Measurements from ENCODE around the gene LDLRAD3. TPM values are rescaled to one million over a fixed set of nuclear protein-coding genes. Genes with fewer than 3 reads are reported as not detected.

LDLRAD3 gene
- total RNA-seq, 4 donors from 2014 or later: 0.37 to 43.2 (median 3.7) TPM

DNA sequence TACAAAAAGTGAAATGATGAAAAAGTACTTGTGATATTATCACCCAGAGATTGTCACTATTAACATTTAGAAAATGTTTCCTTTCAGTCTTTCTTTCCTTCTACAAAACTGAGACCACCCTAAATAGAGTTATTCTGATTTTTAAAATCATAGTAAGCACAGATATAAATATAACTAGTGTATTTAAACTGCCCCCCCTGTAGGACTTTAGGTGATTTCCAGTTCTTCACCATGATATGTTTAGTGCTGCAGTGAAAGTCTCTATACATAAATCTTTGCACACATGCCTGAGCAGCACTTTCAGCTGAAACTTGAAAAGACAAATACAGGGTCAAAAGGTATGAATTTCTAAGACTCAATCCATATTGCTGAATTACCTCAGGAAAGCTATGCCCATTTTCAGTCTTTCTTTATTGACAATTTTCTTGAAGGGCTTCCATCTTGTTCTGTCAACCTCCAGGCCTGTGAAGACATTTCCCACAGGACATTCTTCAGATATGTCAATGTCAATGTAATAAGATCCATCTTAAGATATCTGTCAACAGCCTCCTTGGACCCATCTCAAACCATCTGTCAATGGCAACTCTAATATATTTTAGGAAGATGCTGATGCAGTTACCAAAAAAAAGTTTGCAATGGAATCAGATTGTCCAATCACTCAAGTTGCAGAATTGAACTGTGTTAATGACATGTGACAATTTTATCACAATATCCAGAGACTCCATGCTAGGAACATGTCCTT is 30.8 kb upstream of the LDLRAD3 start:
- Histone ChIP-seq H3K9me3 (no peaks in the 10 kb centered on the region), H3K4me1 (peaks cover 0 to 6% (median 2%) of the 10 kb centered on the region in 4 donors)

DNA sequence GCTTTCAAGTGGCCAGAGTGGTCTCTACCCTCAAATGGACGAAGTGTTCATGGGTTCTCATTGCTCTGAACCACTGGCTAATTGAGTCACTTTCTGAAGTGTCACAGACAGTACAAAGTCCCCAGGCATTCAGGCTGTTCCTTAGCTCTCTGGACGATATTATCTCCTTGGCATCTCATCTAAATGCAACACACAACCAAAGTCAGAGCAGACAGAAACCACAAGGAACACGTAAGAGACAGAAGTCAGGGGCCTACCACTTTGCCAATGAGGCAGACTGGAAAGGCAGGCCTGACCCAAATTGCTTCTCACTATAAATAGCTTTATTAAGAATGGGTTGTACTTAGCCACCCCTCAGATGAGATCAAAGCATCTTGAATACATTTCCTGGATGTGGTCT is 29.0 kb upstream of the LDLRAD3 start:
- 82 to 100% methylated on average over 1 to 3 of the region's 3 CpGs for WGBS, 2 donors (ENCODE audit: low coverage in 1 of 2)
- no peak overlapping the region for H3K27ac ChIP-seq

More for the DNA sequence above, 30.8 kb upstream of the LDLRAD3 start:
- in situ Hi-C loops (cut with MboI; ENCODE audit: low pct_ligation_motif_present in 1 of 4, low pct_unique_long_range_greater_than_20kb in 1 of 4, low sequenced_read_pairs in 3 of 4) (no loop called here), intact Hi-C loops (cut with DNase I; ENCODE audit: low total_unique reads) (no loop called here)
- no peaks in the 10 kb centered on the region for H3K36me3 ChIP-seq
- TF ChIP-seq POLR2AphosphoS5 (IDR thresholded peaks at IDR 0.05) (no peak), POLR2A (IDR thresholded peaks at IDR 0.05) (no peak), EP300 (IDR thresholded peaks at IDR 0.05; ENCODE audit: low read depth) (no peak)
- TF ChIP-seq, protein P1, sequence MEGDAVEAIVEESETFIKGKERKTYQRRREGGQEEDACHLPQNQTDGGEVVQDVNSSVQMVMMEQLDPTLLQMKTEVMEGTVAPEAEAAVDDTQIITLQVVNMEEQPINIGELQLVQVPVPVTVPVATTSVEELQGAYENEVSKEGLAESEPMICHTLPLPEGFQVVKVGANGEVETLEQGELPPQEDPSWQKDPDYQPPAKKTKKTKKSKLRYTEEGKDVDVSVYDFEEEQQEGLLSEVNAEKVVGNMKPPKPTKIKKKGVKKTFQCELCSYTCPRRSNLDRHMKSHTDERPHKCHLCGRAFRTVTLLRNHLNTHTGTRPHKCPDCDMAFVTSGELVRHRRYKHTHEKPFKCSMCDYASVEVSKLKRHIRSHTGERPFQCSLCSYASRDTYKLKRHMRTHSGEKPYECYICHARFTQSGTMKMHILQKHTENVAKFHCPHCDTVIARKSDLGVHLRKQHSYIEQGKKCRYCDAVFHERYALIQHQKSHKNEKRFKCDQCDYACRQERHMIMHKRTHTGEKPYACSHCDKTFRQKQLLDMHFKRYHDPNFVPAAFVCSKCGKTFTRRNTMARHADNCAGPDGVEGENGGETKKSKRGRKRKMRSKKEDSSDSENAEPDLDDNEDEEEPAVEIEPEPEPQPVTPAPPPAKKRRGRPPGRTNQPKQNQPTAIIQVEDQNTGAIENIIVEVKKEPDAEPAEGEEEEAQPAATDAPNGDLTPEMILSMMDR (IDR thresholded peaks at IDR 0.05): no peak
- peaks cover 7% of the 10 kb centered on the region for H3K27me3 ChIP-seq
- DNase-seq: no peak
- H3K27ac ChIP-seq: no peak overlapping the region
- H3K4me3 ChIP-seq: no peak overlapping the region

DNA sequence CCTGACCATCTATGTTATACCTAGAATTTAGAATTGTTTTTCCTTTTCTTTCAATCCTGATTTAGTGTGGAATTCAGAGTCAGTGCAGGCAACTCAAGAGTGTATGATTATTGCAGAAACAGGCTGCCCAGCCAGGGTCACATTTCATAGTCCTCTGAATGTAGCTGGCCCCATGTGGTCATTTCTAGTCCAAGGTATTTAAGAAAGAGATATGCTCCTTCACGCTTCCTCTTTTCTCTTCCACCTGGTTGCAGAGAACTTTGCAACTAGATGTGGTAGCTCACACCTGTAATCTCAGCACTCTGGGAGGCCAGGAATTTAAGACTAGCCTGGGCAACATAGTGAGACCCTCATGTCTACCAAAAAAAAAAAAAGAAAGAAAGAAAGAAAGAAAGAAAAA is 27.6 kb upstream of the LDLRAD3 start:
- intact Hi-C loops (cut with DNase I; ENCODE audit: low total_unique reads) (no loop called here), in situ Hi-C loops (cut with MboI; ENCODE audit: low pct_ligation_motif_present in 1 of 4, low pct_unique_long_range_greater_than_20kb in 1 of 4, low sequenced_read_pairs in 3 of 4) (no loop called here)
- DNase-seq: no peak
- no peak overlapping the region for H3K27ac ChIP-seq
- no peaks in the 10 kb centered on the region for H3K36me3 ChIP-seq
- no peak overlapping the region for H3K4me3 ChIP-seq
- peaks cover 7% of the 10 kb centered on the region for H3K27me3 ChIP-seq
- no peaks in the 10 kb centered on the region for H3K4me1 ChIP-seq
- WGBS, 2 donors (ENCODE audit: low coverage in 1 of 2): 87% methylated on average over 1 of the region's 1 CpG; no CpG with 5 or more reads in 1 of the 2 donors
- TF ChIP-seq, protein P1 (IDR thresholded peaks at IDR 0.05): no peak
- TF ChIP-seq POLR2A (IDR thresholded peaks at IDR 0.05) (no peak), EP300 (IDR thresholded peaks at IDR 0.05; ENCODE audit: low read depth) (no peak), POLR2AphosphoS5 (IDR thresholded peaks at IDR 0.05) (no peak)
- H3K9me3 ChIP-seq: no peaks in the 10 kb centered on the region

More for the DNA sequence above, 29.0 kb upstream of the LDLRAD3 start:
- H3K4me1 ChIP-seq: no peaks in the 10 kb centered on the region
- H3K36me3 ChIP-seq: no peaks in the 10 kb centered on the region
- TF ChIP-seq POLR2A (IDR thresholded peaks at IDR 0.05): no peak
- TF ChIP-seq, protein P1 (IDR thresholded peaks at IDR 0.05): no peak
- no peak for TF ChIP-seq POLR2AphosphoS5 (IDR thresholded peaks at IDR 0.05)
- H3K9me3 ChIP-seq: no peaks in the 10 kb centered on the region
- intact Hi-C loops (cut with DNase I; ENCODE audit: low total_unique reads): no loop called here
- peaks cover 7% of the 10 kb centered on the region for H3K27me3 ChIP-seq
- in situ Hi-C loops (cut with MboI; ENCODE audit: low pct_ligation_motif_present in 1 of 4, low pct_unique_long_range_greater_than_20kb in 1 of 4, low sequenced_read_pairs in 3 of 4): no loop called here
- H3K4me3 ChIP-seq: no peak overlapping the region
- no peak for DNase-seq

DNA sequence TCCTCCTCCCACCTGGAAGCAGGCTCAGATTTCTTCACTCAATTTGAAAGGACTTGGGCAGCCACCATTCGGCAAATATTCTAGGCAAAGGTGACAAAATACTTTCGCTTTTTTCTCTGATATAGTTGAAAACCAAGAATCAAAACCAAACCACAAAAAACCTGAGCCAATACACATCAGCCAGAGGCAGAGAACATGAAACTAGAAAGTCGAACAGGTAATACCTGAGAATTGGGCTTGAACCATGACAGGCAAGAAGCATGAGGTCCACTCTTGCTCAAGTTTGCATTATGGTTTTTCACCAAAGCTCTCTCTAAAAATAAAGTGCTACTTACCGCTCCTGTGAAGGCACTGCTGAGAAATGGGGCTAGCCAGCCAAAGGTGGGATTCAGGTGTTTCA is 26.2 kb upstream of the LDLRAD3 start:
- TF ChIP-seq POLR2AphosphoS5 (IDR thresholded peaks at IDR 0.05) (no peak), EP300 (IDR thresholded peaks at IDR 0.05; ENCODE audit: low read depth) (no peak), POLR2A (IDR thresholded peaks at IDR 0.05) (no peak)
- TF ChIP-seq, protein P1 (IDR thresholded peaks at IDR 0.05): no peak
- no peaks in the 10 kb centered on the region for H3K36me3 ChIP-seq
- intact Hi-C loops (cut with DNase I; ENCODE audit: low total_unique reads): no loop called here
- H3K27me3 ChIP-seq: peaks cover 7% of the 10 kb centered on the region
- H3K9me3 ChIP-seq: no peaks in the 10 kb centered on the region
- H3K27ac ChIP-seq: no peak overlapping the region
- no peak for DNase-seq
- H3K4me3 ChIP-seq: no peak overlapping the region
- in situ Hi-C loops (cut with MboI; ENCODE audit: low pct_ligation_motif_present in 1 of 4, low pct_unique_long_range_greater_than_20kb in 1 of 4, low sequenced_read_pairs in 3 of 4): no loop called here
- H3K4me1 ChIP-seq: no peaks in the 10 kb centered on the region
- 79 to 81% methylated on average over 3 to 4 of the region's 4 CpGs for WGBS, 2 donors (ENCODE audit: low coverage in 1 of 2)
